ENCODE data around the gene KCNMB3. TPM values are rescaled to one million over a fixed set of nuclear protein-coding genes. Genes with fewer than 3 reads are reported as not detected.

Gene KCNMB3
- total and polyA plus RNA-seq, 2 of the 13 experiments (the other 11 are each of a cell fraction or from before 2014, with no cell fraction given) = 4.3 to 7.1 TPM

- TF ChIP-seq ZNF720 (CRISPR knock-in tag; IDR thresholded peaks at IDR 0.05) (no peak), ZNF747 (CRISPR knock-in tag; IDR thresholded peaks at IDR 0.05; ENCODE audit: borderline replicate concordance) (peak; percentile 51; the same call in 1 of the 2 replicates), ZFP41 (CRISPR knock-in tag; IDR thresholded peaks at IDR 0.05; ENCODE audit: borderline replicate concordance) (no peak), ZSCAN31 (CRISPR knock-in tag; IDR thresholded peaks at IDR 0.05; ENCODE audit: low read depth) (0 out of 2 replicates have a peak, but pooled peaks have one; percentile 52), ZNF280B (CRISPR knock-in tag; IDR thresholded peaks at IDR 0.05; ENCODE audit: borderline replicate concordance) (peak; percentile 77; the same call in 1 of the 2 replicates), KDM2A (CRISPR knock-in tag; IDR thresholded peaks at IDR 0.05; ENCODE audit: borderline replicate concordance, low read depth) (0 out of 2 replicates have a peak, but pooled peaks have one; percentile 59), ZNF546 (CRISPR knock-in tag; conservative IDR thresholded peaks at IDR 0.05) (no peak), CSRNP2 (CRISPR knock-in tag; conservative IDR thresholded peaks at IDR 0.05; ENCODE audit: low read depth) (no peak), ZNF34 (CRISPR knock-in tag; IDR thresholded peaks at IDR 0.05; ENCODE audit: borderline replicate concordance) (no peak), ZBTB14 (CRISPR knock-in tag; IDR thresholded peaks at IDR 0.05) (peak; percentile 67), ZFP91 (CRISPR knock-in tag; IDR thresholded peaks at IDR 0.05; ENCODE audit: borderline replicate concordance) (peak; percentile 54; the same call in 1 of the 2 replicates), SRSF1 (optimal IDR thresholded peaks at IDR 0.05; ENCODE audit: low read depth, low read length) (peak; percentile 69), ZNF691 (CRISPR knock-in tag; IDR thresholded peaks at IDR 0.05; ENCODE audit: borderline replicate concordance, low read depth) (no peak), NPAS2 (CRISPR knock-in tag; IDR thresholded peaks at IDR 0.05; ENCODE audit: borderline replicate concordance) (no peak), ZNF816 (CRISPR knock-in tag; IDR thresholded peaks at IDR 0.05; ENCODE audit: borderline replicate concordance) (peak; percentile 43; the same call in 1 of the 2 replicates), ZBTB10 (CRISPR knock-in tag; IDR thresholded peaks at IDR 0.05; ENCODE audit: borderline replicate concordance) (no peak), MYC (CRISPR knock-in tag; IDR thresholded peaks at IDR 0.05; ENCODE audit: borderline replicate concordance) (no peak; the same call in 1 of the 2 replicates)
These were observed 10.2 kb upstream of the KCNMB3 start (continued) for GRCh38 chr3:179260949-179261765.

Measured in HepG2 (cell line).